Trophoblast cell (in vitro differentiated cells and primary cell): ENCODE results near the gene KRTAP5-4.

ENCODE experiments used
- DNase-seq, 2 donors: peaks; one replicate each; pipeline ENCODE4 v3.0.0-alpha.2; 2016
- H2AFZ ChIP-seq: 2 replicates; pipeline ENCODE4 v1.6.1; 2013; ENCODE audit warnings: low read length, moderate library complexity, mild to moderate bottlenecking; ENCODE audit not compliant: insufficient read depth, poor library complexity
- H2AK5ac ChIP-seq: 2 replicates; pipeline ENCODE4 v1.6.1; 2013; ENCODE audit warnings: mild to moderate bottlenecking, low read length
- H2BK120ac ChIP-seq: 2 replicates; pipeline ENCODE4 v1.6.1; 2013; ENCODE audit warnings: low read length, mild to moderate bottlenecking, moderate library complexity; ENCODE audit not compliant: insufficient read depth, poor library complexity
- H2BK12ac ChIP-seq: 2 replicates; pipeline ENCODE4 v1.6.1; 2013; ENCODE audit warnings: mild to moderate bottlenecking, low read length, moderate library complexity
- H2BK5ac ChIP-seq: 2 replicates; pipeline ENCODE4 v1.6.1; 2013; ENCODE audit warnings: low read length, low read depth, moderate library complexity, mild to moderate bottlenecking; ENCODE audit not compliant: poor library complexity
- H3K14ac ChIP-seq: 2 replicates; pipeline ENCODE4 v1.6.1; 2013; ENCODE audit warnings: mild to moderate bottlenecking, low read length
- H3K18ac ChIP-seq: 2 replicates; pipeline ENCODE4 v1.6.1; 2013; ENCODE audit warnings: mild to moderate bottlenecking, low read length
- H3K23ac ChIP-seq: 2 replicates; pipeline ENCODE4 v1.6.1; 2013; ENCODE audit warnings: low read length
- H3K27ac ChIP-seq: 2 replicates; pipeline ENCODE4 v1.5.1; 2013; ENCODE audit warnings: low read depth, mild to moderate bottlenecking, inconsistent platforms, low read length, moderate library complexity
- H3K27me3 ChIP-seq: 2 replicates; pipeline ENCODE4 v1.6.1; 2013; ENCODE audit warnings: inconsistent platforms, mild to moderate bottlenecking, low read length, moderate library complexity; ENCODE audit not compliant: insufficient read depth
- H3K36me3 ChIP-seq, 2 experiments: 1 replicate in 1 of 2; 2 replicates in 1 of 2; pipeline ENCODE4 v1.6.1; 2013; ENCODE audit warnings: low read length in 2 of 2, mild to moderate bottlenecking in 2 of 2, moderate library complexity in 1 of 2; ENCODE audit not compliant: insufficient read depth in 2 of 2, control insufficient read depth in 1 of 2
- H3K4ac ChIP-seq: 2 replicates; pipeline ENCODE4 v1.6.1; 2013; ENCODE audit warnings: low read depth, mild to moderate bottlenecking, low read length, moderate library complexity
- H3K4me1 ChIP-seq, 2 experiments: 1 replicate in 1 of 2; 2 replicates in 1 of 2; pipeline ENCODE4 v1.6.1; 2013; ENCODE audit warnings: low read length in 2 of 2, mild to moderate bottlenecking in 2 of 2, moderate library complexity in 1 of 2; ENCODE audit not compliant: insufficient read depth in 2 of 2, control insufficient read depth in 1 of 2
- H3K4me2 ChIP-seq: 2 replicates; pipeline ENCODE4 v1.6.1; 2013; ENCODE audit warnings: inconsistent platforms, mild to moderate bottlenecking, low read length, moderate library complexity
- H3K4me3 ChIP-seq: 2 replicates; pipeline ENCODE4 v1.5.1; 2013; ENCODE audit warnings: mild to moderate bottlenecking, low read depth, low read length, inconsistent platforms
- H3K79me1 ChIP-seq: one replicate; pipeline ENCODE4 v1.6.1; 2013; ENCODE audit warnings: low read length
- H3K79me2 ChIP-seq: 2 replicates; pipeline ENCODE4 v1.6.1; 2013; ENCODE audit warnings: low read length, mild to moderate bottlenecking; ENCODE audit not compliant: control insufficient read depth, insufficient read depth, poor library complexity
- H3K9ac ChIP-seq: 2 replicates; pipeline ENCODE4 v1.6.1; 2013; ENCODE audit warnings: mild to moderate bottlenecking, low read length
- H3K9me3 ChIP-seq: 2 replicates; pipeline ENCODE4 v1.6.1; 2013; ENCODE audit warnings: low read depth, mild to moderate bottlenecking, control low read depth, inconsistent platforms, low read length; ENCODE audit not compliant: insufficient read depth
- H4K12ac ChIP-seq: 2 replicates; pipeline ENCODE4 v1.6.1; 2013; ENCODE audit warnings: low read depth, mild to moderate bottlenecking, low read length, moderate library complexity
- H4K8ac ChIP-seq: 2 replicates; pipeline ENCODE4 v1.6.1; 2013; ENCODE audit warnings: low read depth, mild to moderate bottlenecking, low read length, moderate library complexity
- H4K91ac ChIP-seq: one replicate; pipeline ENCODE4 v1.6.1; 2013; ENCODE audit warnings: low read depth, mild to moderate bottlenecking, low read length, moderate library complexity
- WGBS: extraction: QIAGEN DNeasy Blood & Tissue Kit; methylation state at CpG from one replicate; pipeline ENCODE4 v1.1.7; 2013; ENCODE audit warnings: missing lambda C conversion rate; ENCODE audit not compliant: insufficient read length, insufficient coverage; ENCODE audit errors: extremely low coverage; 5-methylcytosine and 5-hydroxymethylcytosine counted together

The KRTAP5-4 gene

DNA sequence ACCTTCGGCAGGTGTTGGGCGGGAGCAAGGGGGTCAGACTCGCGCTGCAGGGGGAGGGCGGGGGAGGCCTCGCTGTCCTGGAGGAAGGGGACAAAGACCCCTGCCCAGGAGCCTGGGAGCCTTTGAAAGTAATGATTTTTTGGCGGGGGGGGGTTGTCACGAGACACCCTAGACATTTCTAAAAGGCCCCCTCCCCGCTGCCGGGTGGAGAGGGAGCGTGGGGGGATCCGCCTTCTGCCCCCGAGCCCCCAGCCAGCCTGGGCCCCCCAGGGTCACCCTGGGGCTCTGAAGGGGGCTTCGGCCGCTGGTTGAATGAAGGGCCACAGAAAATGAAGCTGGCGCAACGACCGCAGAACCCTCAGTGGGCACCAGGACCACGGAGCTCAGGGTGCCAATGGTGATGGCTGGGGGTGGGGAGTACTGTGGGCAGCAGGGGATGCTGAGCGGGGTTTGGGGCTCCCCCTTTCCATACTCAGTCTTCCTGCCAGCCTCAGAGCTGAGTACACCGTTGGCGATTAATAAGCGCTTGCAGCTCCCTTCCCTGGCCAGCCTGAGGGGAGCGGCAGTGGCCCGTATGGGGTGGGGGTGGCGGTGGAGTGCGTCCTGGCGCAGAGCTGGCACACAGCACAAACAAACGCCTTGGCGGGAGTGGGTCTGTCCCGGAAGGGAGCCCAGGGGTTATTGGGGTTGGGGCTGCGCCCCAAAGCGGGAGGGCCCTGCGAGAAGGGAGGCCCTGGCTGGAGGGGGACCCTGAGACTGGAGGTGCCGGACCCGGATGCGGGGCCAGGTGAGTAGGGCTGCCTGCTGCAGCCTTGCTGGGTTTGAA lies 48.6 kb downstream of the KRTAP5-4 start:
- Histone ChIP-seq H3K18ac (no peak overlapping the region), H4K8ac (no peak overlapping the region), H3K9ac (no peak overlapping the region), H3K4me3 (peak overlapping the region; percentile 76), H3K4me2 (peak overlapping the region; percentile 91), H3K4me1 (peaks cover 8 to 19% of the 10 kb centered on the region in 2 experiments), H3K23ac (no peak overlapping the region), H3K36me3 (peaks cover 3 to 5% of the 10 kb centered on the region in 2 experiments), H3K14ac (no peak overlapping the region), H4K12ac (no peak overlapping the region), H3K4ac (no peak overlapping the region), H2AK5ac (no peak overlapping the region), H2BK5ac (no peak overlapping the region), H3K27ac (no peak overlapping the region), H3K27me3 (peaks cover 19% of the 10 kb centered on the region), H2BK120ac (no peak overlapping the region), H2BK12ac (no peak overlapping the region), H4K91ac (peak overlapping the region; percentile 81), H3K79me2 (peaks cover 9% of the 10 kb centered on the region), H3K79me1 (peaks cover 11% of the 10 kb centered on the region), H2AFZ (no peak overlapping the region), H3K9me3 (peaks cover under 1% of the 10 kb centered on the region)
- WGBS: no CpG with 5 or more reads among the region's 37 CpGs
- DNase-seq: no peak

DNA sequence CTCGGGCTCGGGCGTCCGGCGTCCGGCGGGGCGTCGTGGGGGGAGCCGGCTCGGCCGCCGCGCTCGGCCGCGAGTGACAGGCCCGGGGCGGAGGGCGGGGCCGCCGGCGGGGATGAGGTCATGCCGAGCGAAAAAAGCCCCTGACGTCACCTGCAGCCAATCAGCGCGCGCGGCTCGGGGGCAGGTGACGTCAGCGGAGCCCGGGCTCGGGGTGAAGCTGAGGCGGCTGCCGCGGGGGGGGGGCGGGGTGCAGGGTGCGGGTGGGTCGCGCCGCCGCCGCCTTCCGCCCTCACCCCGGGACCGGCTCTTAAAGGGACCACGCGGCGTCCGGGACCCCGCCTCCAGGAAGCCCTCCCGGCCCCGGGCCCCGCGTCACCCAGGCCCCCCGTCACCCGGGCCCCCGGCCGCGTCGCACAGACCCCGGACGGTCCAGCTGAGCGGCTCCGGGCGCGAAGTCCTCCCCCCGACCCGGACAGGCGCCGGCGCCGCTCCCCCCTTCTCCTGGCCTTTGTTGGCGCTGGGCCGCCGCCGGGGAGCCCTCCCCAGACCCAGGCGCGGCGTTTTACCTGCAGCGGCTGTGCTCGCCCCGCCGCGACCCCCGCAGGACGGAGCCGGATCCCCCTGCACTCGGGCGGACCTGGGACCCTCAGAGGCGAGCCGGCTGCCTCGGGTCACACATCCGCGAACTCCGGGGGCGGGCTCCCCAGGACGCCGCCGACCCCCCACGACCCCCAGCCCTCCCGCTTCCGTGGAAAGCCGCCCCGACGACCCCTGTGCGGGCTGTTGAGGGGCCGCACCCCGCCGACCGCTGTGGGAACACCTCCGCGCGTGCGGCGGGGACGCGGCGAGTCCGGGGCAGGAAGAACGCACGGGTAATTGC lies 49.5 kb downstream of the KRTAP5-4 start, which contains the start of gene DUSP8:
Gene DUSP8, minus strand, starts transcription at position 75 of the 880 bp plus-strand sequence. CDS start 6,445 bp downstream, outside the sequence.
- peak within 1 kb of the TSS; percentile 87 for H4K12ac ChIP-seq
- no peak within 1 kb of the TSS for H3K23ac ChIP-seq
- H2BK120ac ChIP-seq: peak within 1 kb of the TSS; percentile 95
- DNase-seq: peak; percentile 59 to 82
- H3K4me2 ChIP-seq: peak within 1 kb of the TSS; percentile 91
- H3K14ac ChIP-seq: peak within 1 kb of the TSS; percentile 77
- H2BK12ac ChIP-seq: no peak within 1 kb of the TSS
- peaks cover 19% of the 10 kb centered on the region for H3K27me3 ChIP-seq
- peaks cover 8 to 19% of the 10 kb centered on the region in 2 experiments for H3K4me1 ChIP-seq
- no peak within 1 kb of the TSS for H2BK5ac ChIP-seq
- peaks cover 11% of the 10 kb centered on the region for H3K79me1 ChIP-seq
- H3K36me3 ChIP-seq: peaks cover 3 to 5% of the 10 kb centered on the region in 2 experiments
- H3K4me3 ChIP-seq: peak within 1 kb of the TSS; percentile 78
- H4K91ac ChIP-seq: peak within 1 kb of the TSS; percentile 84
- H3K9ac ChIP-seq: peak within 1 kb of the TSS; percentile 82
- peaks cover 9% of the 10 kb centered on the region for H3K79me2 ChIP-seq
- H2AK5ac ChIP-seq: peak within 1 kb of the TSS; percentile 55
- peak within 1 kb of the TSS; percentile 80 for H3K18ac ChIP-seq
- WGBS: no CpG with 5 or more reads among the region's 124 CpGs
- peak within 1 kb of the TSS; percentile 55 for H3K4ac ChIP-seq
- H2AFZ ChIP-seq: peak within 1 kb of the TSS; percentile 53
- no peaks in the 10 kb centered on the region for H3K9me3 ChIP-seq
- H4K8ac ChIP-seq: peak within 1 kb of the TSS; percentile 79
- H3K27ac ChIP-seq: no peak within 1 kb of the TSS

DNA sequence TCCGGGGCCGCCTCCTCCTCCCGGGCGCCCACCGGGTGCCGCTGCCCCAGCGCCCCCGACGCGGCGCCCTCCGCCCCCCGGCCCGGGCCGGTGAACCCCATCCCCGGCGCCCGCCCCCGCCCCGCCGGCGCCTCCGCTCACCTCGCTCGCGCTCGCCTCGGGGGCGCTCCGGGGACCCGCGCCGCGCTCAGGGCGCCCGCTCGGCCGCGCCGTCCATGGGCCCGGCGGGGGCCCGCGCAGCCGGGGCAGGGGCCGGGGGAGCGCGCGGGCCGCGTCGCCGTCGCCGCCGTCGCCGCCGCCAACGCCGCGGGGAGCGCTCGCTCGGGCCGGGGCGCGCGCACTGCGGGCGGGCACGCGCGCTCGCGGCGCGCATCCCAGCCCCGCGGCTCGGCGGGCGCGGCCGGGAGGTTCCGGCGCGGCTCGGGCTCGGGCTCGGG lies 50.2 kb downstream of the KRTAP5-4 start:
- Histone ChIP-seq H3K79me2 (peaks cover 9% of the 10 kb centered on the region), H3K9ac (no peak overlapping the region), H3K79me1 (peaks cover 11% of the 10 kb centered on the region), H2BK120ac (no peak overlapping the region), H3K4me3 (peak overlapping the region; percentile 78), H3K9me3 (no peaks in the 10 kb centered on the region), H3K27ac (no peak overlapping the region), H4K8ac (peak overlapping the region; percentile 55), H2AK5ac (no peak overlapping the region), H3K4me2 (peak overlapping the region; percentile 68), H3K14ac (peak overlapping the region; percentile 57), H3K27me3 (peaks cover 19% of the 10 kb centered on the region), H3K36me3 (peaks cover 3 to 5% of the 10 kb centered on the region in 2 experiments), H4K91ac (peak overlapping the region; percentile 84), H2BK12ac (no peak overlapping the region), H3K23ac (no peak overlapping the region), H2BK5ac (no peak overlapping the region), H2AFZ (peak overlapping the region; percentile 30), H3K4me1 (peaks cover 8 to 19% of the 10 kb centered on the region in 2 experiments), H3K4ac (no peak overlapping the region), H4K12ac (no peak overlapping the region), H3K18ac (peak overlapping the region; percentile 80)
- no CpG with 5 or more reads among the region's 91 CpGs for WGBS
- DNase-seq: no peak
